HG03439 (cell line): Measurements from ENCODE around the gene SCN1A.

Experiments used
- ATAC-seq: cut with Tn5 transposase; IDR thresholded peaks from one replicate; pipeline ENCODE4 v1.9.1; 2021; ENCODE audit warnings: mild to moderate bottlenecking, moderate library complexity; ENCODE audit not compliant: unreplicated experiment

The SCN1A gene

GRCh38 chr2:166082736-166083135 is 45.1 kb downstream of the SCN1A start:
- ATAC-seq = no peak

GRCh38 chr2:166081852-166082251 is 46.0 kb downstream of the SCN1A start:
- no peak for ATAC-seq

DNA sequence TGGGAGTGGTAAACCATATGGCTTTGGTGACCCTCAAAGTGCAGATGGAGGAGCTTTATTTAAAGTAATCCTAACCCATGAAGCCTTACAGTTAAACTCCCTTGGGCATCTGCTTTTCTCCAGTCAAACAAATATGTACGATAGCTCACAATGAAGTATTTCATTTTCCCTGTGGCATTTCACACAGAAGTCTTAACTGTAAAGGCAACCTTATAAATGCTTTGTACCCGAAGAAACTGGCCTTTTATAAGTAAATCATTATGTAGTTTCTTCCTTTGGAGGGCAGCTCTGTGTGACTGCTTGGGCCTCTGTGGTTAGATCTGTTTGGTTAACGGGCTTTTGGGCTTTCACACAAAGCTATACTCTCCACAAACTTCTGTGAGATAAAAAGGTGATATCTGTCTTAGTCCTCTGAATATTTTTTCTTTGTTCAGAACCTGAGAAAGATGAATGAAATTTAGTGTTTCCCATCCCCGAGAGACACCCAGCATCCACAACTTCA is 46.6 kb downstream of the SCN1A start:
- ATAC-seq = no peak

DNA sequence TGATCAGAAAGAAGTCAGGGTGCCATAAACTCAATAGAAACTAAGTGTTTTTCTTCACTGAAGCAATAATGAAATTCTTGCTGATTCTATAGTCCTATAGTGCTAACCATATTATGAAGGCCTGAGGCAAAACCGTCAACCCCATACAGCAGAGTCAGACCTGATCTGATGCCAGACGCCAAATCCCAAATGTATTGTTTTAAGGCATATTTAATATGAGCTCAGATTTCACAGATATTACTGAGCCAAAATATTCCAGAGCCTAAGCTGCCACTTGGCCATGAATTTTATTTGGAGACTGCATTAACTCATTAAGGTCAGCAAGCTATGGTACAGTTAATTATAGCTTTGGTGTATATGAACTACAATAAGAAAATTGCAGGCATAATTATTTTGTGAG is 53.4 kb downstream of the SCN1A start:
- no peak for ATAC-seq

DNA sequence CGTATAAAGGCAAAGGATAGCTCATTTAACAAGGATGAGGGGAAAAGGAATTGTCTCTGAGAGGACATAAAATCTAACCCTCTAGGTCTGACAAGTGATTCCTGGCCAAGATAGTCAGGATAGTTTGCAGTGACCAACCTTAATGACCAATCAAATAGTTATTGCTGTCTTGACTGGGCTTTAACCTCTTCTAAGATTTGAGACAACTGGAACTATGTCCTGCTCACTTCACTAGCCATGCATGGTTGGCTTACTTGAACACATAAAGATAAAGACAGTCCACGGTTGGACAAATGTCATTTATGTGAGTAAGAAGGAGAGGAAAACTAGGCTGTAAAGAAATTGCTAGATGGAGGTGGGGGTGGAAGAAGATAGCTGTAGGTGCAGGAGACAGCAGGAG is 53.8 kb downstream of the SCN1A start:
- no peak for ATAC-seq

DNA sequence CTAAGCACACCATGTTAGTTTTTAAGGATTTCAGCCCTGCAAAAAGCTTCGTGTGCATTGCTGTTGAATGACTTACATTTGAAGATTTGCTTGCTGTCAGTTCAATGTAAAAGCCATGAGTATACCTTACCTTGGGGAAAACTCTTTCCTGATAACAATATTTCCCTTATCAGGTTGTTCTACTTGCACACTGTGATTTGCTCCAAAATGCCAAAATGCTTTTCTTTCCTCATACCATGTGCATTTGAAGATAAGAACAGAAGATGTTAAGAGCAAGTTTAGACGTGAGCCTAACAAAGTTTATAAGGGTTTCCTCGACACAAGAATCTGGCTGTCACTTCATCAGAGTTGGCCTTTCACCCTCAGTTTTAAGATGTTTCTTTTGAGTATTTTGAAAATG is 57.6 kb downstream of the SCN1A start:
- no peak for ATAC-seq

DNA sequence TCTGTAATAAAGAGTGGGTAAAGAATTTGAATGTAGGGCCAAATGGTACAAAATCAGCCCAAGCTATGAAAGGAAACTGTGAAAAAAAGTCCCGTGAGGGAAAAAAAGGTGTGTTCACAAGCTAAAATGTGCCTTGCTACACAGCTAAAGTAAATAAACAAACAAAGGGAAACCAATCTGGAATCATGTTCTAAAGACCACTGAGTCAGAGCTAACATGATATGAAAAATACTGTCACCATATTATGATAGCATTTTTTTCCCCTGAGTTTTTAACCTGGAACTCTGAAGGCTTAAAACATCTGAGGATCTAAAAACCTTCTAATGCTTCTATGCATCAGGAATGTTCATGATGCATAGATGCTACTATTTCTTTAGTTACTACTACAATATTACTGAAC is 58.8 kb downstream of the SCN1A start:
- no peak for ATAC-seq

DNA sequence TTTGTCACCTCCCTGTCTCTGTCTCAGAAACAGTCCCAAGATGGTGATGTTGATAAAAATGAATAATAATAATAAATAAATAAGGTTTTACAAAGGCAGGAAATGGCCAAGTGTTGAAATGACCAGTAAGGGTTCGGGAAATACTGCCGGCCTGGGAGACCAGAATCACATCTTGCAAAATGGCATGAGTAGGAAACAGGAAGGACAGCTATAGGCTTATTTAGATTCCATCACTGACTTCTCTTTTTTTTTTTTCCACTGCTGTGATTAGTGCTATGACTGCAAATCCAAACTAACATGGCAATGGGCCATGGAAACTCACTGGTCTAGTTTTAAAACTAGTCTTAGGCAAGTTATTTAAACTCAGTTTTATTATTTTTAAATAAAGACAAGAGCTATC is 60.6 kb downstream of the SCN1A start:
- ATAC-seq = no peak

DNA sequence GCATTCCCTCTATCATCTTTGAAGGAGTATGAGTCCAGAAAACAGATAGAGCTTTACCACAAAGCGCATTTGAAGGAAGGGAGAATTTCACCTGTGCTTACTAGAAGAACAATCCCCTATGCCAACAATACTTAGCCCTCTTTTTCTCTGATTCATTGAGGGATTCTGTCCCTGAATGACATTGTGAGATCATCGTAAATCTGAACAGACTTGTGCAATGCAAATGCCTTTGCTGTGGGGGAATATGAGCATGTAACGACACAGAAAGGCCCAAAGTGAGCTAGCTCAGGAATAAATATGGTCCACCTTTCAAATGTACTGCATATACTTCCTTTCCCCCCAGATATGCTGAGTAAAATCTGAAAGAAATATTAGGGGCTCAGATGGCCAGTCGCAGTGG is 67.6 kb downstream of the SCN1A start:
- ATAC-seq = no peak

DNA sequence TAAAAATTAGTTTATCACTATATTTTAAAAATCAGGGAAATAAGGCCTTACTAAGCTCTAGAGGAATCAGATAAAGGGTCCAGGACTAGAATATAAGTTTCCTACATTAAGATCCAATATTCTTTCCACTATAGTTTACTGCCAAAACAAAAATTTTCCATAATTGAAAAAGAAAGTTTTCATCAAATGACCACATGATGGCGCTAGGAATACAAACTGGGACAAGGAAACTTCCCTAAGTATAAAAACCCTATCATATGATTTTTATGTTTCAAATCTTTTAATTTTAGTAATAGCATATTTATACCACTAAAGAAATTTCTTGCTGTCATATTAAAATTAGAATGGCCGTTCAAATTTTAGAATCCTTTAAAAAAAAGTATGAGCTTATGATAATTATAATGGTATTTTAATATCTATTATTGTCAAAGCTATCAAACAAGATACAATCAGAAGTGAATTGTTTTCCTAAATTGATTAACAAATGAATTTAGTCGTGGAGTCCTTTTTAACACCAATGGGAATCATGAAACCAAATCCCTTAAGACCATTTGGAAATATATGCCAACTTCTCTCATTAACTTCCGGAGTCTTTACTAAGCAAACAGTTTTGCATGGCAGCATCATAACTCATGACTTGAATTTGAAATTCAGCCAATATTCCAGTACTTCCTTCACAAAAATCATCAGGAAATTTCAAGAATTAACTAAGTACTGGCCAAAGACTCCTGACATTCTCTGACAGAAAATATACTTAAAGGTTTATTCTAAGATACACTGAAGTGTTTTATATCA is 70.3 kb downstream of the SCN1A start:
- ATAC-seq = no peak

- no peak for ATAC-seq
These were observed 82.9 kb downstream of the SCN1A start for GRCh38 chr2:166044853-166045483.

- no peak for ATAC-seq
These were observed 84.9 kb downstream of the SCN1A start for GRCh38 chr2:166042768-166043390.

GRCh38 chr2:166042356-166042755 is 85.5 kb downstream of the SCN1A start:
- ATAC-seq = no peak

- ATAC-seq = no peak
These were observed 86.2 kb downstream of the SCN1A start for GRCh38 chr2:166041613-166042012.

DNA sequence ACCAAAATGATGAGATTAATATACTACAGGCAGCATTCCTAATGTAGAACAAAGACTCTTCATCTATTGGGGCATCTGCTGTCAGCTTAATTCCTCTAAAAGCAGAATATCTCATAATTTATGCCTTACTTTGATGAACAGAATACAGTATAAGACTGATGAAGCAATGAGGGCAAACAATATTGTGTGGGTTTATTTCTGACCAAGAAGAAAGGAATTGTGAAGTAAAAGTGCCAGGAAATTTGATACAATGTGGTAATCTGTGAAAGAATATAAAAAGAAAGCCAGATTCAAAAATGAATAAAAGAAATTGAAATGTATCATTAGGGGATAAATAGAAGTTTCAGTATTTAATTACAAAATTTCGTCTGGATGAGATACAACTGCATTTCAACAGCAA is 95.5 kb downstream of the SCN1A start:
- no peak for ATAC-seq

DNA sequence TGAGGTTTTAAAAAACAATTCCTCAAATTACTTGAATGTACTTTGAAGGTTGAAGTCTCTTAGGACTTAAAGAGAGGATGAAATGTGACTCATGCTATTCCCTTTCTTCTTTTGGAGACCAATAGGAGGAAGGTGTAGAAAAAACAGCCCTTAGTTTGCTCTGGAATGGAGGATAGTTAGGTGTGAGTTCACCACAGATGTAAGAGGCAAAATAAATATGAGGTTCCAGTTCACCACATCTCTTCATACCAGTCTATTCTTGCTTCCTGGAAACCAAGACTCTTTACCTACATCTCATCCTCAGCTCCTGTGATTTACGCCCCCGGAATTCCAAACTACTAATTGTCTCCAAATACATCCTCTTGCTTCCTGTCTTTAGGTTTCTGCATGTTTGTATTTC is 96.8 kb downstream of the SCN1A start:
- no peak for ATAC-seq

GRCh38 chr2:166025313-166025712 is 102.5 kb downstream of the SCN1A start:
- ATAC-seq = no peak

GRCh38 chr2:166017208-166017607 is 110.6 kb downstream of the SCN1A start:
- no peak for ATAC-seq

DNA sequence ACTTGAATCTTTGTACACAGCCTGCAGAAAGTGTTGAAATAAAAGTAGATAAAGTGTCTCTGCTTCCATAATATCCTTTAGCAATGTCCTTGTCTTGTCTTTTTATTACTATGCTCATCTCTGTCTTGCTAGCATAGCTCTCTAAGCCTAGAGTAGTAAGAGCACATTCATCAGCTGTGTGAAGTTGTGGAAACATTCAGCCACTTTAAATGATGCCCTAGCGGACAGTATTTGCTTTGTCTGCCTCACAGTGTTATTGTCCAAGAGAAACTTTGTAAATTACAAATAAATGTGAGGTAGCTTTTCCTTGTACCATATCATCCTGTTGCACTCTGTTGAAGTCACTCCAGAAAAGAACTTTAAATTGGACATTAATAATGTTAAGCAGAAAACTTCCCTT is 113.9 kb downstream of the SCN1A start:
- no peak for ATAC-seq

- ATAC-seq = no peak
These were observed 116.2 kb downstream of the SCN1A start for GRCh38 chr2:166011660-166012059.

- no peak for ATAC-seq
These were observed 127.4 kb downstream of the SCN1A start for GRCh38 chr2:166000401-166000800.

DNA sequence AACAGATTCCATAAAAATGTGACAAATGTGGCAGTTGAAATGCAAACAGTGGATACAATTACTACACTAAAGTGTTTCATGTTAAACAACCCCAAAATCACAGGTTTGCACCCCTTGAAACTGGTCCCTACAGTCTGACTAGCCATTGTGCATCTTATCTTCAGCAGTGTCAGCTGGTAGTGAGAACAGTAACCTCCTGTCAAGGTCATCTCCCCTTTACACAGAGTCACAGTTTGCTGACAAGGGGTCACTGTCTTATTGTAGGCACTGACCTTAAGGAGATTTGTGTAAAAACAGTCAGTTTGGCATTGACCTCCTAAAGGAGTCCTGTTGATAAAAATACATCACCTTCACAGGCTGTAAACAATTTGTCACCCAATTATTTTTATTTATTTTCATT is 137.0 kb downstream of the SCN1A start:
- ATAC-seq = no peak
